ENCODE data around the gene CPB1.

DNA sequence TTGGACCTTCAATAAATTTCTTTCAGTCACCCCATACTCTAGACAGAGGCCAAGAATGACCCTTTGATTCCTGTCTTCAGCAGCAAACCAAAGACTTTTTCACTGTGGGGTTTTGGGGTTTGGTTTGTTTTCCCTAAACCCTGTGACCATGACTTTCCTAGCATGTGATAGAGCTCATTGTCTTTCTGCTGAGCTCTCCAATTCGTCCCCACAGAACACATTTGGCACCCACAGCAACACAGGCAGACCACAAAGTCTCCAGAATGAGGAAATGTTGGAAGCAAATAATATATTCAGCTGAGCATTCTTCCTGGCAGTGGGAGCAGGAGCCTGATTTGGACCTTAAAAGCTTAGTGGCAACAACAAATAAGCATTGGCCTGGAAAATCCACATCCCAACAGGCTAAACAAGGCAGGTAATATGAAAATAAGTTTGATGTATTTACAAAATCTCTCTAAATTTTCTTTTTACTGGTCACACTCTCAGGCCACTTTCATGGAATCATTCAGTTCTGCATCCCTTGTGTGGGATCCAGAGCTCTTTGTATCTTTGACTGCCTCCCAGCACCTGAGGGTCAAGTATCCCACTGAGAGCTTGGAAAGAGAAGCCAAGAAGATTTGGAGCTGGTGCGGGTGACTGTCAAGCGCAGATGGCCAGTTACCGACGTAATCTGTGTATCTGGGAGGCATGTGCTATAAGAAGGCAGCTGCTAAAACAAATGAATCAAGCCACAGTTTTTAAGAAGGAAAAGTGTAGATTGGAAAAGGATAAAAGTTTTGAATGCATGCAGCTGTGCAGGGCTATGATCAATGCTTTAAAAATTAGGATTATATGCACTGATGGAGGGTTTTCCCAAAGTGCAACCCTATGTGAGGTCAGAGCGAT is 36.5 kb upstream of the CPB1 start:
- TF ChIP-seq, protein P1, sequence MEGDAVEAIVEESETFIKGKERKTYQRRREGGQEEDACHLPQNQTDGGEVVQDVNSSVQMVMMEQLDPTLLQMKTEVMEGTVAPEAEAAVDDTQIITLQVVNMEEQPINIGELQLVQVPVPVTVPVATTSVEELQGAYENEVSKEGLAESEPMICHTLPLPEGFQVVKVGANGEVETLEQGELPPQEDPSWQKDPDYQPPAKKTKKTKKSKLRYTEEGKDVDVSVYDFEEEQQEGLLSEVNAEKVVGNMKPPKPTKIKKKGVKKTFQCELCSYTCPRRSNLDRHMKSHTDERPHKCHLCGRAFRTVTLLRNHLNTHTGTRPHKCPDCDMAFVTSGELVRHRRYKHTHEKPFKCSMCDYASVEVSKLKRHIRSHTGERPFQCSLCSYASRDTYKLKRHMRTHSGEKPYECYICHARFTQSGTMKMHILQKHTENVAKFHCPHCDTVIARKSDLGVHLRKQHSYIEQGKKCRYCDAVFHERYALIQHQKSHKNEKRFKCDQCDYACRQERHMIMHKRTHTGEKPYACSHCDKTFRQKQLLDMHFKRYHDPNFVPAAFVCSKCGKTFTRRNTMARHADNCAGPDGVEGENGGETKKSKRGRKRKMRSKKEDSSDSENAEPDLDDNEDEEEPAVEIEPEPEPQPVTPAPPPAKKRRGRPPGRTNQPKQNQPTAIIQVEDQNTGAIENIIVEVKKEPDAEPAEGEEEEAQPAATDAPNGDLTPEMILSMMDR (IDR thresholded peaks at IDR 0.05), result no peak
- TF ChIP-seq POLR2A (IDR thresholded peaks at IDR 0.05), result no peak
